Fibroblast of pulmonary artery (primary cell): Measurements from ENCODE around the gene TBC1D1.
A peak's percentile ranks its signal among the peaks of the same experiment; 100 is the strongest.

Source experiments
- DNase-seq: peaks from one replicate; pipeline ENCODE4 v3.0.0-alpha.2; 2010; ENCODE audit warnings: low read depth
- H3K4me3 ChIP-seq: replicated peaks from 2 replicates; pipeline ENCODE4 v1.5.1; 2011; ENCODE audit warnings: low read depth, mild to moderate bottlenecking, control low read depth, low read length, moderate library complexity
- CTCF ChIP-seq: IDR thresholded peaks from 2 replicates; pipeline ENCODE4 v1.5.1; 2011; ENCODE audit warnings: mild to moderate bottlenecking, control low read depth, low read length, inconsistent platforms; ENCODE audit errors: missing control alignments

TBC1D1 gene

GRCh38 chr4:37873386-37873785, 17.5 kb upstream of the TBC1D1 start:
- DNase-seq, result peak; percentile 87

GRCh38 chr4:37876156-37876555, 14.7 kb upstream of the TBC1D1 start:
- no peak for TF ChIP-seq CTCF
- DNase-seq, result no peak
- H3K4me3 ChIP-seq, result no peak overlapping the region

More at GRCh38 chr4:37873386-37873785, 17.5 kb upstream of the TBC1D1 start:
- no peak for TF ChIP-seq CTCF
- no peak overlapping the region for H3K4me3 ChIP-seq

GRCh38 chr4:37879365-37879764, 11.5 kb upstream of the TBC1D1 start:
- no peak for DNase-seq
- no peak overlapping the region for H3K4me3 ChIP-seq
- TF ChIP-seq CTCF, result no peak

GRCh38 chr4:37881811-37882210, 9.1 kb upstream of the TBC1D1 start:
- no peak for TF ChIP-seq CTCF
- DNase-seq, result no peak
- H3K4me3 ChIP-seq, result no peak overlapping the region

- peak; percentile 10 for TF ChIP-seq CTCF
- DNase-seq, result no peak
- H3K4me3 ChIP-seq, result no peak overlapping the region
These were observed 8.1 kb upstream of the TBC1D1 start for GRCh38 chr4:37882665-37883296.

- DNase-seq, result no peak
- TF ChIP-seq CTCF, result no peak
These were observed 5.9 kb upstream of the TBC1D1 start for GRCh38 chr4:37884855-37885487.

GRCh38 chr4:37885496-37885895, 5.4 kb upstream of the TBC1D1 start:
- H3K4me3 ChIP-seq, result no peak overlapping the region
- peak; percentile 72 for DNase-seq
- no peak for TF ChIP-seq CTCF

More at GRCh38 chr4:37884855-37885487, 5.9 kb upstream of the TBC1D1 start:
- H3K4me3 ChIP-seq, result no peak overlapping the region
